ENCODE data around the gene SDR42E2. TPM values are rescaled to one million over a fixed set of nuclear protein-coding genes. Genes with fewer than 3 reads are reported as not detected.

SDR42E2 gene
- total and polyA plus RNA-seq, 2 donors (not counting 3 experiments of a cell fraction or from before 2014, with no cell fraction given): 0.03 to 0.13 TPM

DNA sequence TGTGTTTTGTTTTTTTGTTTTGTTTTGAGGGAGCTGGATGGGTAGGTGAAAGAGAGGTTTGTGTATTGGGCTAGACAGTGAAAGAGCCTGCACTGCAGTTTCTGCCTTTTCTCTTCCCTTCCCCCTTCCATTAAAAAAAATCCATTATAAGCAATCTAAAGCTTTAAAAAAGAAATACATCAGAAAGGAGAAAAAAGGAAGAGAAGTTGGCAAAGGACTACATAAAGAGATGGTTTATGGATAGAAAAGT lies 33.1 kb downstream of the SDR42E2 start:
- Histone ChIP-seq H3K4me1 (ENCODE audit: control insufficient read depth, extremely low read depth, insufficient read depth, low read length) (peaks cover 28% of the 10 kb centered on the region), H3K79me2 (ENCODE audit: control insufficient read depth, insufficient read depth, low read length) (no peaks in the 10 kb centered on the region), H3K4me2 (ENCODE audit: insufficient read depth, low read length) (no peak overlapping the region), H3K9ac (replicated peaks; ENCODE audit: extremely low read depth, insufficient read depth, low read length) (no peak overlapping the region), H3K27ac (ENCODE audit: insufficient read depth, low read depth, low read length) (no peak overlapping the region), H3K27me3 (ENCODE audit: control insufficient read depth in 2 of 2, insufficient read depth in 2 of 2, low read length in 2 of 2) (no peaks in the 10 kb centered on the region), H2AFZ (ENCODE audit: low read depth, low read length) (no peak overlapping the region), H3K9me3 (replicated peaks; ENCODE audit: control insufficient read depth, insufficient read depth, low read length) (no peaks in the 10 kb centered on the region), H4K20me1 (replicated peaks; ENCODE audit: control insufficient read depth, extremely low read depth, insufficient read depth, low read length) (no peaks in the 10 kb centered on the region), H3K4me3 (replicated peaks in 1 of 3; ENCODE audit: insufficient read depth in 1 of 3, low read depth in 1 of 3, low read length in 3 of 3) (no peak overlapping the region), H3K9me1 (replicated peaks; ENCODE audit: control insufficient read depth, extremely low read depth, insufficient read depth, low read length) (no peaks in the 10 kb centered on the region), H3K36me3 (ENCODE audit: control insufficient read depth in 2 of 2, extremely low read depth in 1 of 2, insufficient read depth in 2 of 2, low read length in 2 of 2) (no peaks in the 10 kb centered on the region)
- ChIA-PET CTCF (interaction anchor here (1.4 to 2.2 kb wide), 3 partner anchors 100 to 105 kb away, joined by 3 to 24 read pairs (median 11); no protein-coding TSS in a partner anchor), POLR2A (no interaction called here)
- intact Hi-C loops (cut with micrococcal nuclease): loop anchor here (1.0 kb wide), 1 partner anchor 11 kb away; the partner anchor contains the start of gene EEF2K
- BruUV-seq (replicated peaks): no TSS peak
- DNase-seq (ENCODE audit: low read depth, low spot score): no peak
- peak; percentile 31 for FAIRE-seq
- dilution Hi-C loops (cut with MboI; ENCODE audit: extremely low pct_ligation_motif_present, low sequenced_read_pairs): no loop called here
- TF ChIP-seq EZH2 (IDR thresholded peaks at IDR 0.05; ENCODE audit: borderline replicate concordance, low read depth, low read length, severe bottlenecking) (no peak), MYC (IDR thresholded peaks at IDR 0.05; ENCODE audit: low read depth, low read length) (no peak), JUN (IDR thresholded peaks at IDR 0.05; ENCODE audit: borderline replicate concordance, insufficient read depth, insufficient read length, low read depth) (no peak), POLR2AphosphoS5 (IDR thresholded peaks at IDR 0.05; ENCODE audit: insufficient read depth, low read depth, low read length) (no peak), FOS (IDR thresholded peaks at IDR 0.05; ENCODE audit: borderline replicate concordance, insufficient read depth, low read length) (no peak), GATA2 (IDR thresholded peaks at IDR 0.05; ENCODE audit: insufficient read depth, insufficient read length, low read depth, low read length) (no peak), POLR2A (IDR thresholded peaks at IDR 0.05; ENCODE audit: low read depth, low read length) (no peak)
- TF ChIP-seq, protein P1, sequence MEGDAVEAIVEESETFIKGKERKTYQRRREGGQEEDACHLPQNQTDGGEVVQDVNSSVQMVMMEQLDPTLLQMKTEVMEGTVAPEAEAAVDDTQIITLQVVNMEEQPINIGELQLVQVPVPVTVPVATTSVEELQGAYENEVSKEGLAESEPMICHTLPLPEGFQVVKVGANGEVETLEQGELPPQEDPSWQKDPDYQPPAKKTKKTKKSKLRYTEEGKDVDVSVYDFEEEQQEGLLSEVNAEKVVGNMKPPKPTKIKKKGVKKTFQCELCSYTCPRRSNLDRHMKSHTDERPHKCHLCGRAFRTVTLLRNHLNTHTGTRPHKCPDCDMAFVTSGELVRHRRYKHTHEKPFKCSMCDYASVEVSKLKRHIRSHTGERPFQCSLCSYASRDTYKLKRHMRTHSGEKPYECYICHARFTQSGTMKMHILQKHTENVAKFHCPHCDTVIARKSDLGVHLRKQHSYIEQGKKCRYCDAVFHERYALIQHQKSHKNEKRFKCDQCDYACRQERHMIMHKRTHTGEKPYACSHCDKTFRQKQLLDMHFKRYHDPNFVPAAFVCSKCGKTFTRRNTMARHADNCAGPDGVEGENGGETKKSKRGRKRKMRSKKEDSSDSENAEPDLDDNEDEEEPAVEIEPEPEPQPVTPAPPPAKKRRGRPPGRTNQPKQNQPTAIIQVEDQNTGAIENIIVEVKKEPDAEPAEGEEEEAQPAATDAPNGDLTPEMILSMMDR (IDR thresholded peaks at IDR 0.05; ENCODE audit: extremely low read depth in 1 of 2, insufficient read depth in 1 of 2, low read depth in 1 of 2, low read length in 2 of 2): no peak
- TF ChIP-seq, protein P2, sequence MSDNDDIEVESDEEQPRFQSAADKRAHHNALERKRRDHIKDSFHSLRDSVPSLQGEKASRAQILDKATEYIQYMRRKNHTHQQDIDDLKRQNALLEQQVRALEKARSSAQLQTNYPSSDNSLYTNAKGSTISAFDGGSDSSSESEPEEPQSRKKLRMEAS (IDR thresholded peaks at IDR 0.05; ENCODE audit: insufficient read depth, insufficient read length): no peak
